Measurements from ENCODE around the gene EPB41L4B.
"Not testable (repeated sequence)": the region's sequence is repeated elsewhere in the genome, so short reads cannot be mapped to it uniquely, and the experiment has no call there.

Gene EPB41L4B

GRCh38 chr9:109218242-109218641 is 102.6 kb downstream of the EPB41L4B start:
- DNase-seq (ENCODE audit: low read depth, low spot score); H3K27ac ChIP-seq: not testable (repeated sequence)

- DNase-seq (ENCODE audit: low read depth, low spot score) = no peak
- H3K27ac ChIP-seq = no peak overlapping the region
These were observed 106.4 kb downstream of the EPB41L4B start for GRCh38 chr9:109214414-109214813.

DNA sequence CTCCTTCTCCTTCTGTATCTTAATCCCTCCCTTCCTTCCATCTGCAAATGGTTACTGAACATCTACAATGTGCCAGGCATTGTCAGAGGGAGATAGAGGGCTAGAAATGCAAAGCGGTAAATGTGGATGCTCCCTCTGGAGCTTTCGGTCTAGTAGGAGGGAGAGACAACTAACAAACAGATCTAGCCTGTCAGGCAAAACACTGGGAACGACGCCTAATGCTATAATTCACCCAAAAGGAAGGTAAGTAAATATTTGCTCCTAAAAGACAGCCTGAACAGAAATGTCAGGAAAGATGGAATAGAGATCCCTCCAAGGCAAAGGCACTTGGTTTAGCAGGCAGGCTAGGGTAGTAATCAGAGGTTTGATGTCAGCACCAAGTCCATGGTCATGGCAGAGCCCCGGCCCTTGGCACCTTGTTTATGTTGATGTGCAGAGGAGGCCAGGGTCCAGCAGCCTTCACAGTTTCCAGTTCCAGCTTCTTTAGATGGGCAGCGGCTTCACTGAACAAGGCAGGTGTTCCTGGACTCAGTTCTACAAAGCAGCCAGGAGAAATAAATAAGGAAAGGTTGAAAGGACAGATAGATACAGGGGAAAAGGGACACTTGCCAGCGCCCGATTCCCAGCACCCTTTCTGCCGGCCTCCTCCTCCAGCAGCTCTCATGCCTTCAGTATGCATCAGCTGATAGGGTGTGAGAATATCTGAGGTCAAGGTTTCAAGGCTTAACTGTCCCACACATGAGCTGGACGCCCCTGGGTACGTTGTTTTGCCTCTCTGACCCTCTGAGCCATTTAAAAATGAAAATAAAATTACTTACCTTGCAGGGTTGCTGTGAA is 107.4 kb downstream of the EPB41L4B start:
- no peak overlapping the region for H3K27ac ChIP-seq
- DNase-seq (ENCODE audit: low read depth, low spot score) = no peak

DNA sequence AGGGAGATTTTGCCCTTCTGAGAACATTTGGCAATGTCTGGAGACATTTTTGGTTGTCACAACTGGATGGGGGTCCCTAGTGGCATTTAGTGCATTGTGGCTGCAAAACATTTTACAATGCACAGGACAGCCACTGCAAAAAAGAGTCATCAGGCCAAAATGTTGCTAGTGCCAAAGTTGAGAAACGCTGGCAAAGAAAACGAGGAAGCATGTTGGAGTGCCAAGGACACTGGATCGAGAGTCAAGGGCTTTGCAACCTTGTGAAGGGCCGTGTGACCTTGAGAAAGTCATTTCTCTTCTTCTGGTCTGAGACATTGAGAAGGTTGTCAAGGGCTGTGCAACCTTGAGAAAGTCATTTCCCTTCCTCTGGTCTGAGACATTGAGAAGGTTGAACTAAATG is 108.1 kb downstream of the EPB41L4B start:
- no peak for DNase-seq (ENCODE audit: low read depth, low spot score)
- H3K27ac ChIP-seq = no peak overlapping the region

- no peak for DNase-seq (ENCODE audit: low read depth, low spot score)
- no peak overlapping the region for H3K27ac ChIP-seq
These were observed 114.2 kb downstream of the EPB41L4B start for GRCh38 chr9:109206670-109207069.

DNA sequence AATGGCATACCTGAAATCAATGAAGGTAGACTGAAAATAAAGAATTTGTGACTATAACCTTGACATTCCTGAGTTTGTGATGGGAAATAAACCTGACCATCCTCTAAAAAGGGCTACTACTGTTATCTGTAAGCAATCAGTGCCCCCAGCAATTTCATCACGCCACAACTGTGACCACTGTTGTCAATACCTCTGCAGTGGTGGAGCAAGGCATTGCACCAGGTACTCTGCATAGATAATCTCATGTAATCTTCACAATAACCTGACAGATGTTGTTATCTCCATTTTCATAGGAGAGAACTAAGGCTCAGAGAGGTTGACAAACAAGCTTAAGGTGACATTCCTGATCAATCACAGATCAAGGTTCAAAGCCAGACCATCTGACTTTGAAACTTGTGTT is 115.3 kb downstream of the EPB41L4B start:
- DNase-seq (ENCODE audit: low read depth, low spot score) = no peak
- H3K27ac ChIP-seq = no peak overlapping the region

DNA sequence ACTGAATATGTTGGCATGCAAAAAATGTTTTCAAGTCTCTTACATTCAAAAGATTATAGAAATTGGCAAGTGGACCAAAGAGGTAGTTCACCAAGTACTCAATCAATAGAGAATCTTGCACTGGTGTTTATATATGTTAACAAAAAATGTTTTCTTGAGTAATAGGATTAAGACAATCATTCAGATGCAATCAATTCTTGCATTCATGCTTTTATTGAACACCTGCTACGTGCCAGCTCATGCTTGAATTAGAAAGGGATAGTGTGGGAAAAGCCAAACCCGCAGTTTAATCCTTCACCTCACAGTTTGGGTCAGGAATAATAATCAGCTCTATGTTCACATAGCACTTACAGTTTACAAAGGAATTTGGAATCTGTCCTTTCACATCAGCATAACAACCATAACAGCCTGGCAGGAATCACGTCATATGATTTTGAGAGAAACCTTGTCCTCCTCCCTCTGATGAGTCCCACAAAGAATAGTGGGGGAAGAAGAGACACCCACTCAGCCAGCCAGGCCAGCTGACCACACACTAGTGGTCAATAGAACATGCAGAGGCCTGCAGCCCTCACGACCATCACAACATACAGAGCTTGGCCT is 117.0 kb downstream of the EPB41L4B start:
- DNase-seq (ENCODE audit: low read depth, low spot score) = no peak
- H3K27ac ChIP-seq = no peak overlapping the region

- H3K27ac ChIP-seq = no peak overlapping the region
- no peak for DNase-seq (ENCODE audit: low read depth, low spot score)
These were observed 121.2 kb downstream of the EPB41L4B start for GRCh38 chr9:109199676-109200075.

GRCh38 chr9:109198736-109199382 is 122.0 kb downstream of the EPB41L4B start:
- no peak overlapping the region for H3K27ac ChIP-seq

DNA sequence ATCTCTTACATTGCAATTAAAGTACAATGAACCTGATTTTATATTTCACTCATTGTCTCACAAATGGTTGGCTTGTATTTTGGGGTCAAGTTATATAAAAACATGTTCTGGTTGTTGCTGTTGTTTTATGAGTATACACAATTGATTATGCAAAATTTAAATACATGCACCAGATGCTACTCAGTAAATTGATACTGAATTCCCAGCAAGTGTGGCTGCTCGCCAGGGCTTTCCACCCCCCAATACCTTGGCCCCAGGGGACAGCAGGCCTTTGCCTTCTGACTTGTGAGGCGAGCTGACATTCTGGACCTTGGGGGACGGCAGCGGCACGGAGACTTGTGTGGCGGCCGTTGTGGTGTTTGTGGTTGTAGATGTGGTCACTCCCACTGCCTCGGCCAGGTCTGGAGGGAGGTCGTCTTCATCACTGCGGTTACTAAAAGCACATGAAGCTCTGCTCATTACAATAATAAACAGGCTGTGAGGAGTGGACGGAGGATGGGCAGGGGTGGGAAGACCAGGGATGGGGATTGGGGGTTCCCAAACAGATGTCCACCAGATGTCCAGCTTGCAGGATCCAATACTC is 126.8 kb downstream of the EPB41L4B start:
- no peak overlapping the region for H3K27ac ChIP-seq
- DNase-seq (ENCODE audit: low read depth, low spot score) = no peak

More at GRCh38 chr9:109198736-109199382, 122.0 kb downstream of the EPB41L4B start:
- no peak for DNase-seq (ENCODE audit: low read depth, low spot score)

GRCh38 chr9:109192732-109193361 is 128.0 kb downstream of the EPB41L4B start:
- no peak for DNase-seq (ENCODE audit: low read depth, low spot score)
- H3K27ac ChIP-seq = no peak overlapping the region

DNA sequence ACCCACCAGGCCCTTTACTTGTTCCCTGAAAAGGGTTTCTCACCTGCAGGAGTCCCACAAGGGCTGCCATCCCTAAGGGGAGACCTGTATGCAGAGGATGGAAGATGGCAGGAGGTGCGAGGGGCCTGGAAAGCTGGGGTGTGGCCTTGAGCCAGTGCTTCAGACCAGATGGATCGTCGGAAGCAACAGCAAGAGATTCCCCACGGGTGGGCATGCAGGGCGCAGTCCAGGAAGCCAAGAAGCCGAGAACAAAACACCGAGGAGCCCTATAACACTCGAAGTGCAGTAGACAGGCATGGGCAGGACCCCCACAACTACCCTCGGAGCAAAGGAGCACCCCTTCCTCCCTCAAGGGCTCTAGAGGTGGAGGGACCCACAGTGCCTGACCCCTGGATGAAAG is 129.1 kb downstream of the EPB41L4B start:
- no peak overlapping the region for H3K27ac ChIP-seq
- no peak for DNase-seq (ENCODE audit: low read depth, low spot score)

DNA sequence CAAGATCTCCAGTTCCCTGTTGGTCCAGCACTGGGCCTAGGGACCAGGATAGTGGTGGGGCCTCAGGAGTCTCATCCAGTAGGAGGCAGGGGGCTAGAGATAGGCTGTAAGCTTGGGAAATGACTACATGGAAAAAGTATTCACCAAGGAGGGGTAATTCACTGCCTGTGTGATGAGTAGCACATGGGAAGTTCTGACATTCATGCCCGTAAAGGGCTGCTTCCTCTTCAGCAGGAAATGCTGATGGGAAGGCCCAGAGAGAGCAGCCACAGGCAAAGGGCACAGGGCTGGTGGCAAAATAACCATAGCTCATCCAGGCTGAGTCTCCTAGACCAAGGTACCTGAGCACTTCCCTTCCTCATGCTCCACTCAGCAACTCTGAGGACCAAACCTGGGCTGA is 130.7 kb downstream of the EPB41L4B start:
- DNase-seq (ENCODE audit: low read depth, low spot score) = no peak
- H3K27ac ChIP-seq = peak overlapping the region; percentile 28

DNA sequence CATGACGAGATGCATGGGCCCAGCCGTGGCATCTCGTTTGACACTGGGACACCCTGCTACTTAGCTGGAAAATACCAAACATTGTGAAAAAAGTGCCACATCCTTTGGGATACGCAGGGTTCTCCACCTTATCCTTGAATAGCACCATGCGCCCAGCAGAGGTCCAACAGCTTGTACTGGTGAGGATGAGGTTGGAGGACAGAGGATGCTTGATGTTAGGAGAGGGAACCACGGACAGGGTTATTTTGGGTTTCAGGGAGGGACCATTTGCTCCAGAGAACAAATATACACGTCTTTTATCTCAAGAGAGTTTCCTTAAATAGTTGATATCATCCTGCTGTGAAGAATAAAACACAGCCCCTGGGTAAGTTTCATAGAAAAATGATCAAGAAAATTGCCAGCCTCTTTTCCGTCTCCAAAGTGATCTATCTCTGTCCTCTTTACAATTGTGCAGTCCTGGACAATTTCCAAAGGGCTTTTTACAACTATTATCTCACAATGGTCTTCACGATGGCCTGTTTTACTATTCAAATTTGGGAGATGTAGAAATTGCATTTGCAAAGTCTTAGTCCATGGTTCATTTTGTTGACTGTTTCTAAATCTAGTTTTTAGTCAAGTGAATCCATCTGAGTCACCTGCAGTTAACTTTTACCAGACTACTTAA is 133.9 kb downstream of the EPB41L4B start:
- no peak overlapping the region for H3K27ac ChIP-seq
- no peak for DNase-seq (ENCODE audit: low read depth, low spot score)

- DNase-seq (ENCODE audit: low read depth, low spot score) = no peak
These were observed 137.7 kb downstream of the EPB41L4B start for GRCh38 chr9:109182940-109183798.

DNA sequence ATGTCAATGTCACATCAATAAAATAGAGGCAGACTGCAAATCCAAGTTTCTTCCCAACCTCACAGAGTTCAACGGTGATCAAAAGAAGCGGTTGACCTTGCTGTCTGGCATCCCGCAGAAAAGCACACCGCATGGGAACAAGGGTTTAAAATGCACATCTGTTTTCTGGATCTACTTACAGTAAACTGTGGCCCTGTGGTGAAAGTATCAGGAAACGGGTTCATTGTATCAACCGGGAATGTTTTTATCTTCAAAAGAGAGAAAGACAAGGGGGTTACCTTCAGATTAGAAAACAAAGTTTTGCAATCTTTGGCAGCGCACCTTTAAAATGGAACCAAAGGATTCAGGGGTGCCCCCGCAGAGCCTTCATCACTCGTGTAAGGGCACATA is 138.3 kb downstream of the EPB41L4B start:
- DNase-seq (ENCODE audit: low read depth, low spot score) = no peak

More at GRCh38 chr9:109182940-109183798, 137.7 kb downstream of the EPB41L4B start:
- H3K27ac ChIP-seq = no peak overlapping the region

GRCh38 chr9:109181284-109181683 is 139.6 kb downstream of the EPB41L4B start:
- DNase-seq (ENCODE audit: low read depth, low spot score) = no peak
- H3K27ac ChIP-seq = no peak overlapping the region

More for the DNA sequence above, 138.3 kb downstream of the EPB41L4B start:
- no peak overlapping the region for H3K27ac ChIP-seq

GRCh38 chr9:109179801-109180523 is 140.9 kb downstream of the EPB41L4B start:
- H3K27ac ChIP-seq = no peak overlapping the region
- DNase-seq (ENCODE audit: low read depth, low spot score) = no peak

All from epithelial cell of prostate (primary cell).